HepG2 (cell line): ENCODE data around the gene MED13. TPM values are rescaled to one million over a fixed set of nuclear protein-coding genes. Genes with fewer than 3 reads are reported as not detected.

Experiments used
- ATAC-seq: fragments of 200-7000 bp; cut with Tn5 transposase; 3 replicates; pipeline ENCODE4 v1.9.1; 2020; ENCODE audit warnings: mild to moderate bottlenecking, moderate library complexity
- BruUV-seq: library from RNA; stranded (reverse); fragments of 400-500 nt; replicated peaks from 2 replicates; lab custom pipeline; 2021; lab: Mats Ljungman, UMichigan
- CTCF ChIA-PET: fragments of 300-600 bp; formaldehyde crosslinking; extraction: SDS; loops from one replicate; lab custom pipeline; 2021; ENCODE audit warnings: low total read pairs, inconsistent platforms, low intra/inter-chr PET ratio; lab: Yijun Ruan, JAX
- POLR2A ChIA-PET: fragments of 350-600 bp; sonication (Branson Sonifier 250); formaldehyde crosslinking; loops from one replicate; lab custom pipeline; 2020; ENCODE audit warnings: antibody characterized with exemption, inconsistent platforms; lab: Yijun Ruan, JAX
- DNase-seq: peaks from one replicate; pipeline ENCODE4 v3.0.0-alpha.2; 2015; ENCODE audit warnings: low spot score
- FAIRE-seq: peaks from 3 replicates; lab custom pipeline; 2011; peaks lifted over from hg19 to GRCh38; lab: Jason Lieb, UNC
- H2AFZ ChIP-seq: one replicate; pipeline ENCODE4 v1.6.1; 2011; ENCODE audit warnings: low read length, inconsistent platforms
- H3K27ac ChIP-seq: fragments of 300-600 bp; 3 replicates; pipeline ENCODE4 v1.8.0; 2011; ENCODE audit warnings: mixed run types, mild to moderate bottlenecking, mixed read lengths, low read length, inconsistent platforms; ENCODE audit not compliant: insufficient read depth; ENCODE audit errors: extremely low read length
- H3K27me3 ChIP-seq, 2 experiments: fragments of 200-600 bp in 1 of 2; 2 replicates in 1 of 2; 3 replicates in 1 of 2; pipeline versions ENCODE4 v1.6.0 to v1.8.0; 2011; ENCODE audit warnings: low read length in 2 of 2, mild to moderate bottlenecking in 2 of 2, moderate library complexity in 2 of 2, inconsistent platforms in 1 of 2; ENCODE audit not compliant: insufficient read depth in 2 of 2, control insufficient read depth in 1 of 2
- H3K36me3 ChIP-seq, 2 experiments: fragments of 200-600 bp in 1 of 2; replicated peaks in 1 of 2; 2 replicates in 1 of 2; 3 replicates in 1 of 2; pipeline versions ENCODE4 v1.5.1 to v1.8.0; 2011; ENCODE audit warnings: low read length in 2 of 2, inconsistent platforms in 1 of 2; ENCODE audit not compliant: insufficient read depth in 2 of 2, control insufficient read depth in 1 of 2
- H3K4me1 ChIP-seq: 2 replicates; pipeline ENCODE4 v1.5.1; 2012; ENCODE audit warnings: low read length, inconsistent platforms; ENCODE audit not compliant: insufficient read depth
- H3K4me2 ChIP-seq: 2 replicates; pipeline ENCODE4 v1.6.0; 2011; ENCODE audit warnings: low read depth, low read length, inconsistent platforms
- H3K4me3 ChIP-seq, 3 experiments: fragments of 200-600 bp in 1 of 3; sonication (generic), shearing (Covaris generic) in 1 of 3; replicated peaks in 1 of 3; 2 replicates each; pipeline ENCODE4 v1.5.1; 2011 to 2016; ENCODE audit warnings: low read length in 3 of 3, inconsistent platforms in 2 of 3, low read depth in 2 of 3, mild to moderate bottlenecking in 2 of 3, control low read depth in 1 of 3, mixed read lengths in 1 of 3; ENCODE audit not compliant: insufficient read depth in 1 of 3
- H3K79me2 ChIP-seq: one replicate; pipeline ENCODE4 v1.6.1; 2011; ENCODE audit warnings: low read length, inconsistent platforms; ENCODE audit not compliant: insufficient read depth
- H3K9ac ChIP-seq: 2 replicates; pipeline ENCODE4 v1.6.0; 2011; ENCODE audit warnings: mild to moderate bottlenecking, low read depth, low read length, inconsistent platforms; ENCODE audit not compliant: insufficient read depth
- H3K9me3 ChIP-seq: 2 replicates; pipeline ENCODE4 v1.5.1; 2012; ENCODE audit warnings: mild to moderate bottlenecking, low read length
- H4K20me1 ChIP-seq: 2 replicates; pipeline ENCODE4 v1.6.0; 2011; ENCODE audit warnings: inconsistent platforms, mild to moderate bottlenecking, low read length, moderate library complexity; ENCODE audit not compliant: insufficient read depth
- CENPBD1 ChIP-seq: sonication (generic); formaldehyde crosslinking; IDR thresholded peaks from 2 replicates; pipeline ENCODE4 v1.8.0; 2022; ENCODE audit warnings: missing genetic modification reagents, low read depth, mild to moderate bottlenecking, borderline replicate concordance
- MAF1 ChIP-seq: sonication (generic); formaldehyde crosslinking; IDR thresholded peaks from 2 replicates; pipeline ENCODE4 v1.5.0; 2020; ENCODE audit warnings: missing genetic modification reagents, borderline replicate concordance
- NCOA2 ChIP-seq: sonication (generic); formaldehyde crosslinking; IDR thresholded peaks from 2 replicates; pipeline ENCODE4 v1.8.0; 2022; ENCODE audit warnings: inconsistent platforms
- ONECUT2 ChIP-seq: sonication (generic); formaldehyde crosslinking; IDR thresholded peaks from 2 replicates; pipeline ENCODE4 v1.4.0; 2020; ENCODE audit warnings: missing genetic modification reagents
- PPARG ChIP-seq: conservative IDR thresholded peaks from 2 replicates; pipeline ENCODE4 v1.6.1; 2016; ENCODE audit warnings: missing biosample characterization, missing genetic modification reagents
- PRPF4 ChIP-seq: fragments of 200-400 bp; formaldehyde crosslinking; IDR thresholded peaks from 2 replicates; pipeline ENCODE4 v1.6.1; 2016; ENCODE audit warnings: low read length, low read depth; ENCODE audit not compliant: poor library complexity, severe bottlenecking
- RNF2 ChIP-seq: fragments of 450-650 bp; conservative IDR thresholded peaks from 2 replicates; pipeline ENCODE4 v1.6.1; 2016; ENCODE audit warnings: low read depth
- SMAD1 ChIP-seq: sonication (generic); formaldehyde crosslinking; IDR thresholded peaks from 2 replicates; pipeline ENCODE4 v1.4.0; 2020; ENCODE audit warnings: missing genetic modification reagents, low read depth, mild to moderate bottlenecking, borderline replicate concordance
- SNAPC4 ChIP-seq: sonication (generic); formaldehyde crosslinking; IDR thresholded peaks from 2 replicates; pipeline ENCODE4 v1.4.0; 2020; ENCODE audit warnings: mild to moderate bottlenecking, missing genetic modification reagents
- ZNF232 ChIP-seq: sonication (generic); formaldehyde crosslinking; IDR thresholded peaks from 2 replicates; pipeline ENCODE4 v1.4.0; 2020; ENCODE audit warnings: missing genetic modification reagents, borderline replicate concordance
- ZNF296 ChIP-seq: sonication (generic); formaldehyde crosslinking; conservative IDR thresholded peaks from 2 replicates; pipeline ENCODE4 v1.5.0; 2020; ENCODE audit warnings: mild to moderate bottlenecking, missing genetic modification reagents
- ZNF503 ChIP-seq: sonication (generic); formaldehyde crosslinking; IDR thresholded peaks from 2 replicates; pipeline ENCODE4 v1.4.0; 2020; ENCODE audit warnings: missing genetic modification reagents
- ZNF589 ChIP-seq: sonication (generic); formaldehyde crosslinking; conservative IDR thresholded peaks from 2 replicates; pipeline ENCODE4 v1.8.0; 2022; ENCODE audit warnings: mild to moderate bottlenecking, moderate library complexity, missing genetic modification reagents
- ZNF790 ChIP-seq: sonication (generic); formaldehyde crosslinking; IDR thresholded peaks from 2 replicates; pipeline ENCODE4 v1.8.0; 2022; ENCODE audit warnings: missing genetic modification reagents, mild to moderate bottlenecking, borderline replicate concordance
- ZSCAN12 ChIP-seq: sonication (generic); formaldehyde crosslinking; IDR thresholded peaks from 2 replicates; pipeline ENCODE4 v1.9.0; 2021; ENCODE audit warnings: mild to moderate bottlenecking, missing genetic modification reagents
- ZSCAN29 ChIP-seq: sonication (generic); formaldehyde crosslinking; conservative IDR thresholded peaks from 2 replicates; pipeline ENCODE4 v1.4.0; 2020; ENCODE audit warnings: mild to moderate bottlenecking, missing genetic modification reagents
- WGBS: methylation state at CpG from one replicate; pipeline ENCODE4 v1.1.6; 2017; ENCODE audit warnings: low lambda C conversion rate; 5-methylcytosine and 5-hydroxymethylcytosine counted together
- in situ Hi-C: cut with HindIII; loops from 2 replicates; pipeline ENCODE4 v1.10.0; 2017; ENCODE audit warnings: low pct_unique_long_range_greater_than_20kb; ENCODE audit not compliant: extremely low pct_ligation_motif_present
- intact Hi-C: fragments of 100-400 bp; cut with micrococcal nuclease; formaldehyde crosslinking; loops from one replicate; pipeline ENCODE4 v1.10.0; 2022; ENCODE audit not compliant: unreplicated experiment
- polyA plus RNA-seq, 8 experiments: library from polyadenylated mRNA; depleted of rRNA in 3 of 8; stranded (reverse) in 7 of 8; unstranded in 1 of 8; fragments of >200 nt; fragmentation: Illumina TruSeq in 4 of 8; extraction: Trizol in 4 of 8; gene quantifications; 2 replicates each; pipeline versions ENCODE4 v1.2.1 to v1.2.3, GENCODE V29; 2011 to 2016; ENCODE audit warnings: low read depth in 4 of 8, missing spikeins in 1 of 8, mixed read lengths in 1 of 8; ENCODE audit not compliant: insufficient read depth in 1 of 8
- total RNA-seq, 5 experiments: library from RNA; depleted of rRNA; stranded (reverse); fragments of >200 nt; fragmentation: Illumina TruSeq; extraction: Trizol; gene quantifications; 2 replicates each; pipeline ENCODE4 v1.2.3, GENCODE V29; 2016; ENCODE audit warnings: low read depth in 1 of 5
- TF ChIP-seq, protein P1 (sequence below): sonication (generic); formaldehyde crosslinking; IDR thresholded peaks from 2 replicates; pipeline ENCODE4 v1.4.0; 2020; ENCODE audit warnings: missing genetic modification reagents

The MED13 gene
- total and polyA plus RNA-seq, 2 of the 13 experiments (the other 11 are each of a cell fraction or from before 2014, with no cell fraction given), result 27.4 to 69.1 TPM

DNA sequence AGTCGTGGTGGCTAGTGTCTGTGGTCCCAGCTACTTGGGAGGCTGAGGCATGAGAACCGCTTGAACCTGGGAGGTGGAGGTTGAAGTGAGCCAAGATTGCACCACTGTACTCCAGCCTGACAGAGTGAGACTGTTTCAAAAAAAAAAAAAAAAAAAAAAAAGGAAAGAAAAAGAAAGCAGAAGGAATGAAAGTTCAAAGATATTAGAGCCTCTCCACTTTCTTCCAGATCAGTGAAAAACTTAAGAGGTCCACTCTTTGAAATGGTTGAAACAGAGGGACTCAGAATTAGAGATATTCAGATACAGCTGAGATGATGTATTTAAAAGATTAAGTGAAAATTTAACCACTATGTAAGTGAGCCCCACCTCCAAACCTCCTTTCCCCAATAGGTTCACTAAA lies 16.8 kb downstream of the MED13 start:
- POLR2A ChIA-PET, result interaction anchor here (1.1 kb wide), 1 partner anchor 18 kb away, joined by 5 read pairs; no protein-coding TSS in a partner anchor
- H3K27me3 ChIP-seq, result no peaks in the 10 kb centered on the region
- FAIRE-seq (no peak), DNase-seq (no peak), ATAC-seq (no peak)
- no peak overlapping the region for H3K4me3 ChIP-seq
- 97% methylated on average over 2 of the region's 2 CpGs for WGBS
- peaks cover 60% of the 10 kb centered on the region for H3K79me2 ChIP-seq
- H4K20me1 ChIP-seq, result peaks cover 14% of the 10 kb centered on the region; the same call in 1 of the 2 replicates
- CTCF ChIA-PET, result no interaction called here
- no peaks in the 10 kb centered on the region for H3K9me3 ChIP-seq
- no peak overlapping the region for H3K27ac ChIP-seq
- peaks cover 9 to 81% of the 10 kb centered on the region in 2 experiments for H3K36me3 ChIP-seq
- no peak overlapping the region for H3K9ac ChIP-seq
- H2AFZ ChIP-seq, result no peak overlapping the region
- BruUV-seq, result no TSS peak
- H3K4me1 ChIP-seq, result peaks cover 34% of the 10 kb centered on the region
- H3K4me2 ChIP-seq, result no peak overlapping the region
- in situ Hi-C loops (no loop called here), intact Hi-C loops (no loop called here)
- no peak for TF ChIP-seq ZNF503
- no peak for TF ChIP-seq ZSCAN29 (CRISPR knock-in tag)
- no peak for TF ChIP-seq RNF2
- TF ChIP-seq SMAD1 (CRISPR knock-in tag), result no peak
- no peak for TF ChIP-seq ZNF296 (CRISPR knock-in tag)
- TF ChIP-seq PRPF4, result no peak
- no peak for TF ChIP-seq CENPBD1
- TF ChIP-seq MAF1 (CRISPR knock-in tag), result no peak
- TF ChIP-seq SNAPC4, result no peak
- TF ChIP-seq ONECUT2 (CRISPR knock-in tag), result no peak
- TF ChIP-seq, protein P1, sequence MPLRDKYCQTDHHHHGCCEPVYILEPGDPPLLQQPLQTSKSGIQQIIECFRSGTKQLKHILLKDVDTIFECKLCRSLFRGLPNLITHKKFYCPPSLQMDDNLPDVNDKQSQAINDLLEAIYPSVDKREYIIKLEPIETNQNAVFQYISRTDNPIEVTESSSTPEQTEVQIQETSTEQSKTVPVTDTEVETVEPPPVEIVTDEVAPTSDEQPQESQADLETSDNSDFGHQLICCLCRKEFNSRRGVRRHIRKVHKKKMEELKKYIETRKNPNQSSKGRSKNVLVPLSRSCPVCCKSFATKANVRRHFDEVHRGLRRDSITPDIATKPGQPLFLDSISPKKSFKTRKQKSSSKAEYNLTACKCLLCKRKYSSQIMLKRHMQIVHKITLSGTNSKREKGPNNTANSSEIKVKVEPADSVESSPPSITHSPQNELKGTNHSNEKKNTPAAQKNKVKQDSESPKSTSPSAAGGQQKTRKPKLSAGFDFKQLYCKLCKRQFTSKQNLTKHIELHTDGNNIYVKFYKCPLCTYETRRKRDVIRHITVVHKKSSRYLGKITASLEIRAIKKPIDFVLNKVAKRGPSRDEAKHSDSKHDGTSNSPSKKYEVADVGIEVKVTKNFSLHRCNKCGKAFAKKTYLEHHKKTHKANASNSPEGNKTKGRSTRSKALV (CRISPR knock-in tag), result no peak
- TF ChIP-seq ZNF232, result no peak
- TF ChIP-seq NCOA2 (CRISPR knock-in tag), result no peak
- no peak for TF ChIP-seq ZSCAN12 (CRISPR knock-in tag)
- TF ChIP-seq ZNF790 (CRISPR knock-in tag), result no peak
- TF ChIP-seq ZNF589 (CRISPR knock-in tag), result no peak
- TF ChIP-seq PPARG (CRISPR knock-in tag), result no peak
